Measurements from ENCODE around the gene RELA. TPM values are rescaled to one million over a fixed set of nuclear protein-coding genes. Genes with fewer than 3 reads are reported as not detected.

The RELA gene
- total RNA-seq, 1 experiment from 2014 or later: 35.1 TPM

DNA sequence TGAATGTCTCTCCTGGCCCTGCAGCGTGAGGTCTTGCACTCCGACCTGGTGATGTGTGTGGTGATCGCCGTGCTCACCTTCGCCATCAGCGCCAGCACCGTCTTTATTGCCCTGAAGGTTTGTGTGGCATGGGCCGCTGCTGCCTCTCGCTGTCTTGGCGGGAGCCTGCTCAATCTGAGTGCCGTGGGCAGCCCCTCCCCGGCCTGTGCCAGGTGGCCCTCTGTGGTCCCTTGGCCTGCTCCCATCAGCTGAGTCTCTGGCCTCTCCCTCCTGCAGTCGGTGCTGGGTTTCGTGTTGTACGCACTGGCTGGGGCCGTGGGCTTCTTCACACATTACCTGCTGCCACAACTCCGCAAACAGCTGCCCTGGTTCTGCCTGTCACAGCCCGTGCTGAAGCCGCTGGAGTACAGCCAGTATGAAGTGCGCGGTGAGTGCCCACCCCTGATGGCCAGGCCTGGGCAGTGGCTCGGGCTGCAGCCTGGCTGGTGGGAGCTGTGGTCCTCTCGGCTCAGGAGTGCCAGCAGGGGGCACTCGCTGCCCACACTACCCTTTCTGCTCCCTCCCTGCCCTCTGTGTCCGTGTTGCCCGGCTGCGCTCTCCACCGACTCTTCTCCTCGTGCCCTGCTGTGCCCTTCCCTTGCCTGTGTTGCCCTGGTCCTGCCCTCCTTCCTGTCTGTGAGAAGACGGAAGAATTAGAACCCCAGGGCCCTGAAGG lies 36.9 kb downstream of the RELA start:
- POLR2A ChIA-PET: no interaction called here
- H3K27ac Mint-ChIP-seq: no peak overlapping the region
- peaks cover 28% of the 10 kb centered on the region for H3K36me3 Mint-ChIP-seq
- TF ChIP-seq ZNF263 (CRISPR knock-in tag; IDR thresholded peaks at IDR 0.05; ENCODE audit: low read depth): no peak
- TF ChIP-seq, protein P1, sequence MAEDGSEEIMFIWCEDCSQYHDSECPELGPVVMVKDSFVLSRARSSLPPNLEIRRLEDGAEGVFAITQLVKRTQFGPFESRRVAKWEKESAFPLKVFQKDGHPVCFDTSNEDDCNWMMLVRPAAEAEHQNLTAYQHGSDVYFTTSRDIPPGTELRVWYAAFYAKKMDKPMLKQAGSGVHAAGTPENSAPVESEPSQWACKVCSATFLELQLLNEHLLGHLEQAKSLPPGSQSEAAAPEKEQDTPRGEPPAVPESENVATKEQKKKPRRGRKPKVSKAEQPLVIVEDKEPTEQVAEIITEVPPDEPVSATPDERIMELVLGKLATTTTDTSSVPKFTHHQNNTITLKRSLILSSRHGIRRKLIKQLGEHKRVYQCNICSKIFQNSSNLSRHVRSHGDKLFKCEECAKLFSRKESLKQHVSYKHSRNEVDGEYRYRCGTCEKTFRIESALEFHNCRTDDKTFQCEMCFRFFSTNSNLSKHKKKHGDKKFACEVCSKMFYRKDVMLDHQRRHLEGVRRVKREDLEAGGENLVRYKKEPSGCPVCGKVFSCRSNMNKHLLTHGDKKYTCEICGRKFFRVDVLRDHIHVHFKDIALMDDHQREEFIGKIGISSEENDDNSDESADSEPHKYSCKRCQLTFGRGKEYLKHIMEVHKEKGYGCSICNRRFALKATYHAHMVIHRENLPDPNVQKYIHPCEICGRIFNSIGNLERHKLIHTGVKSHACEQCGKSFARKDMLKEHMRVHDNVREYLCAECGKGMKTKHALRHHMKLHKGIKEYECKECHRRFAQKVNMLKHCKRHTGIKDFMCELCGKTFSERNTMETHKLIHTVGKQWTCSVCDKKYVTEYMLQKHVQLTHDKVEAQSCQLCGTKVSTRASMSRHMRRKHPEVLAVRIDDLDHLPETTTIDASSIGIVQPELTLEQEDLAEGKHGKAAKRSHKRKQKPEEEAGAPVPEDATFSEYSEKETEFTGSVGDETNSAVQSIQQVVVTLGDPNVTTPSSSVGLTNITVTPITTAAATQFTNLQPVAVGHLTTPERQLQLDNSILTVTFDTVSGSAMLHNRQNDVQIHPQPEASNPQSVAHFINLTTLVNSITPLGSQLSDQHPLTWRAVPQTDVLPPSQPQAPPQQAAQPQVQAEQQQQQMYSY (CRISPR knock-in tag; IDR thresholded peaks at IDR 0.05): no peak
- no peak for TF ChIP-seq ATF3 (CRISPR knock-in tag; conservative IDR thresholded peaks at IDR 0.05)
- TF ChIP-seq FOXP1 (CRISPR knock-in tag; IDR thresholded peaks at IDR 0.05; ENCODE audit: borderline replicate concordance): 0 out of 2 replicates have a peak, but pooled peaks have one; percentile 36
- no peak for TF ChIP-seq SOX15 (CRISPR knock-in tag; IDR thresholded peaks at IDR 0.05)
- TF ChIP-seq FOXK1 (CRISPR knock-in tag; IDR thresholded peaks at IDR 0.05): no peak
- TF ChIP-seq USF1 (CRISPR knock-in tag; IDR thresholded peaks at IDR 0.05): no peak
- TF ChIP-seq, protein P2, sequence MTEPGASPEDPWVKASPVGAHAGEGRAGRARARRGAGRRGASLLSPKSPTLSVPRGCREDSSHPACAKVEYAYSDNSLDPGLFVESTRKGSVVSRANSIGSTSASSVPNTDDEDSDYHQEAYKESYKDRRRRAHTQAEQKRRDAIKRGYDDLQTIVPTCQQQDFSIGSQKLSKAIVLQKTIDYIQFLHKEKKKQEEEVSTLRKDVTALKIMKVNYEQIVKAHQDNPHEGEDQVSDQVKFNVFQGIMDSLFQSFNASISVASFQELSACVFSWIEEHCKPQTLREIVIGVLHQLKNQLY (CRISPR knock-in tag; IDR thresholded peaks at IDR 0.05): no peak
- TF ChIP-seq, protein P3, sequence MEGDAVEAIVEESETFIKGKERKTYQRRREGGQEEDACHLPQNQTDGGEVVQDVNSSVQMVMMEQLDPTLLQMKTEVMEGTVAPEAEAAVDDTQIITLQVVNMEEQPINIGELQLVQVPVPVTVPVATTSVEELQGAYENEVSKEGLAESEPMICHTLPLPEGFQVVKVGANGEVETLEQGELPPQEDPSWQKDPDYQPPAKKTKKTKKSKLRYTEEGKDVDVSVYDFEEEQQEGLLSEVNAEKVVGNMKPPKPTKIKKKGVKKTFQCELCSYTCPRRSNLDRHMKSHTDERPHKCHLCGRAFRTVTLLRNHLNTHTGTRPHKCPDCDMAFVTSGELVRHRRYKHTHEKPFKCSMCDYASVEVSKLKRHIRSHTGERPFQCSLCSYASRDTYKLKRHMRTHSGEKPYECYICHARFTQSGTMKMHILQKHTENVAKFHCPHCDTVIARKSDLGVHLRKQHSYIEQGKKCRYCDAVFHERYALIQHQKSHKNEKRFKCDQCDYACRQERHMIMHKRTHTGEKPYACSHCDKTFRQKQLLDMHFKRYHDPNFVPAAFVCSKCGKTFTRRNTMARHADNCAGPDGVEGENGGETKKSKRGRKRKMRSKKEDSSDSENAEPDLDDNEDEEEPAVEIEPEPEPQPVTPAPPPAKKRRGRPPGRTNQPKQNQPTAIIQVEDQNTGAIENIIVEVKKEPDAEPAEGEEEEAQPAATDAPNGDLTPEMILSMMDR (IDR thresholded peaks at IDR 0.05): peak; percentile 28; the same call in 1 of the 2 replicates
- peak; percentile 52 for DNase-seq (ENCODE audit: low spot score)
- no peaks in the 10 kb centered on the region for H3K9me3 Mint-ChIP-seq
- CTCF ChIA-PET: interaction anchor here (0.5 to 2.5 kb wide), 25 partner anchors 9 to 262 kb away, joined by 3 to 31 read pairs (median 4); partner anchors contain the start of genes FIBP, KAT5, MAP3K11 and MUS81
- H3K4me3 Mint-ChIP-seq: no peak overlapping the region
- H3K27me3 Mint-ChIP-seq (ENCODE audit: low read depth): no peaks in the 10 kb centered on the region
- no peaks in the 10 kb centered on the region for H3K4me1 Mint-ChIP-seq
- peak; percentile 71 for ATAC-seq

GRCh38 chr11:65624931-65625627 lies 37.6 kb downstream of the RELA start:
- peaks cover 28% of the 10 kb centered on the region for H3K36me3 Mint-ChIP-seq
- H3K27ac Mint-ChIP-seq: no peak overlapping the region
- ChIA-PET CTCF (interaction anchor here (0.5 to 2.5 kb wide), 24 partner anchors 8 to 263 kb away, joined by 3 to 31 read pairs (median 4); partner anchors contain the start of genes FIBP, KAT5, MAP3K11 and MUS81), POLR2A (no interaction called here)
- ATAC-seq: no peak
- H3K4me3 Mint-ChIP-seq: no peak overlapping the region
- H3K9me3 Mint-ChIP-seq: no peaks in the 10 kb centered on the region
- DNase-seq (ENCODE audit: low spot score): no peak
- H3K4me1 Mint-ChIP-seq: no peaks in the 10 kb centered on the region
- no peaks in the 10 kb centered on the region for H3K27me3 Mint-ChIP-seq (ENCODE audit: low read depth)
- TF ChIP-seq OVOL2 (CRISPR knock-in tag; IDR thresholded peaks at IDR 0.05; ENCODE audit: borderline replicate concordance): no peak
- TF ChIP-seq NR2C2 (CRISPR knock-in tag; IDR thresholded peaks at IDR 0.05): no peak
- TF ChIP-seq, protein P4, sequence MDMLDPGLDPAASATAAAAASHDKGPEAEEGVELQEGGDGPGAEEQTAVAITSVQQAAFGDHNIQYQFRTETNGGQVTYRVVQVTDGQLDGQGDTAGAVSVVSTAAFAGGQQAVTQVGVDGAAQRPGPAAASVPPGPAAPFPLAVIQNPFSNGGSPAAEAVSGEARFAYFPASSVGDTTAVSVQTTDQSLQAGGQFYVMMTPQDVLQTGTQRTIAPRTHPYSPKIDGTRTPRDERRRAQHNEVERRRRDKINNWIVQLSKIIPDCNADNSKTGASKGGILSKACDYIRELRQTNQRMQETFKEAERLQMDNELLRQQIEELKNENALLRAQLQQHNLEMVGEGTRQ (CRISPR knock-in tag; IDR thresholded peaks at IDR 0.05): no peak
- no peak for TF ChIP-seq ZNF232 (CRISPR knock-in tag; IDR thresholded peaks at IDR 0.05)
- TF ChIP-seq FOXP4 (CRISPR knock-in tag; IDR thresholded peaks at IDR 0.05): no peak
- TF ChIP-seq FOXJ3 (CRISPR knock-in tag; IDR thresholded peaks at IDR 0.05; ENCODE audit: borderline replicate concordance): no peak
- no peak for TF ChIP-seq MAX (CRISPR knock-in tag; IDR thresholded peaks at IDR 0.05)
- TF ChIP-seq KAT7 (CRISPR knock-in tag; IDR thresholded peaks at IDR 0.05; ENCODE audit: borderline replicate concordance): no peak
- no peak for TF ChIP-seq RORB (CRISPR knock-in tag; IDR thresholded peaks at IDR 0.05)
- no peak for TF ChIP-seq ZNF317 (CRISPR knock-in tag; IDR thresholded peaks at IDR 0.05; ENCODE audit: borderline replicate concordance, low read depth)
- no peak for TF ChIP-seq ATF3 (CRISPR knock-in tag; conservative IDR thresholded peaks at IDR 0.05)
- no peak for TF ChIP-seq HMGA2 (CRISPR knock-in tag; IDR thresholded peaks at IDR 0.05)

Data from WTC11 (cell line).